ENCODE measurements around the gene PDE7B.

DNA sequence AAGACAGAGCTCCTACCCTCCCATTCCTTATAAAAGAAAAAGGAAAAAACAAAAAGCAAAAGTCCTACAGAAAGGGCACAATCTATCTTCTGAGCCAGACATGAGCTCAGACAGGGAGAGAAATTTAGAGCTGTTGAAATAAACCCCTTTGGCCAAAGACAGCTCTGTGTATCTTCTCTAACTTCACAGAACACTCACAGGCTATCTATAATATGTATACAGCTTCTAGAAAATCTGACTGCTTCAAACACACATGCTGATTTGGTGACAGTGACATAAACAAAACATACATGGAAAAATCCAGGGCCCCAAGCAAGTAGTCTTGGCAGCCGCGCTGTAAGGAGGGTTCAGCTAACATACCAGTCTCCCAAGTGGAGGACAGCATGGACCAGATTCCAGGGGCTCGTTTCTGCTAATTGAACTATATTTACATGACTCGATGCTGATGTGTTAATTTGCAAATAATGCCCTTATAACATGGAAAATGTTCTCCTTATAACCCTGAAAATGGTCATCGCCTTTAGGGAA is 361.6 kb downstream of the PDE7B start:
- TF ChIP-seq, protein P1, sequence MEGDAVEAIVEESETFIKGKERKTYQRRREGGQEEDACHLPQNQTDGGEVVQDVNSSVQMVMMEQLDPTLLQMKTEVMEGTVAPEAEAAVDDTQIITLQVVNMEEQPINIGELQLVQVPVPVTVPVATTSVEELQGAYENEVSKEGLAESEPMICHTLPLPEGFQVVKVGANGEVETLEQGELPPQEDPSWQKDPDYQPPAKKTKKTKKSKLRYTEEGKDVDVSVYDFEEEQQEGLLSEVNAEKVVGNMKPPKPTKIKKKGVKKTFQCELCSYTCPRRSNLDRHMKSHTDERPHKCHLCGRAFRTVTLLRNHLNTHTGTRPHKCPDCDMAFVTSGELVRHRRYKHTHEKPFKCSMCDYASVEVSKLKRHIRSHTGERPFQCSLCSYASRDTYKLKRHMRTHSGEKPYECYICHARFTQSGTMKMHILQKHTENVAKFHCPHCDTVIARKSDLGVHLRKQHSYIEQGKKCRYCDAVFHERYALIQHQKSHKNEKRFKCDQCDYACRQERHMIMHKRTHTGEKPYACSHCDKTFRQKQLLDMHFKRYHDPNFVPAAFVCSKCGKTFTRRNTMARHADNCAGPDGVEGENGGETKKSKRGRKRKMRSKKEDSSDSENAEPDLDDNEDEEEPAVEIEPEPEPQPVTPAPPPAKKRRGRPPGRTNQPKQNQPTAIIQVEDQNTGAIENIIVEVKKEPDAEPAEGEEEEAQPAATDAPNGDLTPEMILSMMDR (IDR thresholded peaks at IDR 0.05), result no peak
- no peak for TF ChIP-seq POLR2AphosphoS5 (IDR thresholded peaks at IDR 0.05; ENCODE audit: low read depth, low read length)

Measured in Panc1 (cell line).